Brain microvascular endothelial cell (primary cell): ENCODE measurements around the gene NOS3.

Source experiments
- DNase-seq: peaks from one replicate; pipeline ENCODE4 v3.0.0-alpha.2; 2020
- H3K27ac ChIP-seq: fragments of 250-450 bp; sonication (Bioruptor Pico); 2 replicates; pipeline ENCODE4 v1.5.1; 2020; ENCODE audit warnings: mild to moderate bottlenecking, moderate library complexity
- H3K27me3 ChIP-seq: fragments of 250-450 bp; sonication (Bioruptor Pico); replicated peaks from 2 replicates; pipeline ENCODE4 v1.5.1; 2020; ENCODE audit warnings: mild to moderate bottlenecking
- H3K36me3 ChIP-seq: fragments of 250-450 bp; sonication (Bioruptor Pico); replicated peaks from 2 replicates; pipeline ENCODE4 v1.5.1; 2020; ENCODE audit warnings: mild to moderate bottlenecking
- H3K4me3 ChIP-seq: 2 replicates; pipeline ENCODE4 v1.5.1; 2011; ENCODE audit warnings: low read depth, mild to moderate bottlenecking, control low read depth, low read length, moderate library complexity
- CTCF ChIP-seq: IDR thresholded peaks from 2 replicates; pipeline ENCODE4 v1.5.1; 2011; ENCODE audit warnings: low read depth, mild to moderate bottlenecking, moderate library complexity, low read length, control low read depth, inconsistent platforms; ENCODE audit errors: missing control alignments
- in situ Hi-C: cut with HindIII; loops from 2 replicates; pipeline ENCODE4 v1.10.0; 2017; ENCODE audit warnings: low sequenced_read_pairs, low pct_ligation_motif_present

The NOS3 gene

GRCh38 chr7:151032936-151033863 lies 42.4 kb downstream of the NOS3 start:
- no peak overlapping the region for H3K4me3 ChIP-seq
- DNase-seq: no peak
- in situ Hi-C loops: no loop called here
- H3K27me3 ChIP-seq: no peaks in the 10 kb centered on the region
- H3K36me3 ChIP-seq: peaks cover 43% of the 10 kb centered on the region
- peak; percentile 44 for TF ChIP-seq CTCF
- no peak overlapping the region for H3K27ac ChIP-seq

DNA sequence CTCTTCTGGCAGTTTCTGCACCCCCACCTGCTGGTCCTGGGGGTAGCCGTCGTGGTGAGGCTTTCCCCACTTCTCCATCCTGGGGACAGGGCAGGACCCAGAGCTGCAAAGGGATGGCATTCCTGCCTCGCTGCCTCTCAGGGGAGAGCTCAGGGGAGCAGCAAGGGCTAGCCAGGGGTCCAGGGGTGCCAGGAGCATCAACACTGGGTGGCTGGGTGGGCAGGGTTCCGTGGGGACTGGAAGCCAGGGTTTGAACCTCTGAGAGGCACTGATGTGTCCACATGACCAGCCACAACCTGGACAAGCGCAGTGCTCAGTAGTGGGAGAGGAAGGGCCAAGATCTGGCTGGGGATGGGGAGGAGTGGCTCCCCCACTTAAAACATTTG lies 43.0 kb downstream of the NOS3 start:
- Histone ChIP-seq H3K36me3 (peaks cover 43% of the 10 kb centered on the region), H3K4me3 (no peak overlapping the region), H3K27me3 (no peaks in the 10 kb centered on the region), H3K27ac (no peak overlapping the region)
- no peak for TF ChIP-seq CTCF
- in situ Hi-C loops: no loop called here
- DNase-seq: no peak

DNA sequence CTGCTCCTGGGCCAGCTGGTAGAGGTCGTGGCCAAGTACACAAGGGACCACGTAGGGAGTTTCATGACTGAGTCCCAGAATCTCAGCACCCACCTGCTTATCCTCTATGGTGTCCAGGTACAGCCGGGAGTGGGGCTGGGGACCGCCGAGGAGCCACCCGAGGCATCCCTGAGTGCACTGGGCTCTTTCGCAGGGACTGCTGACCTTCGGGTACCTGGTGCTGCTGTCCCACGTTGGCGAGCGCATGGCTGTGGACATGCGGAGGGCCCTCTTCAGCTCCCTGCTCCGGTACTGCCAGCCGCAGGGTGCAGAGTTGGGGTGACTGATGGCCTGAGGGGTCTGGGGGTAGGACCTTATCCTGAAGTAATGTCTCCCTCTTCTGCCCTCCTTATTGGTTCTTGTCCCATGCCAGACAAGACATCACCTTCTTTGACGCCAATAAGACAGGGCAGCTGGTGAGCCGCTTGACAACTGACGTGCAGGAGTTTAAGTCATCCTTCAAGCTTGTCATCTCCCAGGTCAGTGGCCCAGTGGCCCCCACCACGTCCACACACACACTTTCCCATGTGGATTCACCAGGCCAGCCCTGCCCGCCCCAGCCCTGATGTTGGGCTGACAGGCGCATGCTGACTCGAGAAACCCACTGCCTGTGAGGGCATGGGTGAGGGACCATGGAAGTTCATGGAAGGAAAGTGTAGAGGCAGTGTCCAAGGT lies 43.7 kb downstream of the NOS3 start:
- Histone ChIP-seq H3K27ac (no peak overlapping the region), H3K36me3 (peaks cover 43% of the 10 kb centered on the region), H3K4me3 (no peak overlapping the region), H3K27me3 (no peaks in the 10 kb centered on the region)
- TF ChIP-seq CTCF: no peak
- in situ Hi-C loops: no loop called here
- DNase-seq: no peak

DNA sequence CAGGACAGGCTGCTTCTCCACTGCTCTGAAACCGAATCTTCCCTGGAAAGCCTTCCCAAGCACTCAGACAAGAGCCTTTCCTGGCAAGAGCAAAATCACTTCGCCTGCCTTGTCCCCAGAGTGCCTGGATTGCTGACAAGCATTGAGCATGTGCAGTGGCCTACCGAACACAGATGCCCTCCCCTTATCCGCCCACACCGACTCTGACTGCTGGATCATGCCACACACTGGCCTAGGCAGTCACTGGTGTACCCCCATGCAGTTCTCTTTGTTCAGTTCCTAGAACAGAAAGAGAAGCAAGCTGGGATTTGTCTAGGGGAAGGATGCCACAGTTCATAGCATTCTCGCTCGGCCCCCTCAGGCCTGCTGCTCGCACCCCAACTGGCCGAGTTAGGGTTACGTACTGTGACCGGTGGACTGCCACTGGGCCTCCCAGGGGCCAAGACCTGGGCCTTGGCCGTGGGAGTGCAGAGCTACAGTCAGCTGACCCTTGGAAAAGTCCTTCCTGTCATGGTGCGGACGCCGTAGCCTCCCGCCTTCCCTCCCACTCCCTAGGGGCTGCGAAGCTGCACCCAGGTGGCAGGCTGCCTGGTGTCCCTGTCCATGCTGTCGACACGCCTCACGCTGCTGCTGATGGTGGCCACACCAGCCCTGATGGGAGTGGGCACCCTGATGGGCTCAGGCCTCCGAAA lies 44.4 kb downstream of the NOS3 start:
- Histone ChIP-seq H3K4me3 (no peak overlapping the region), H3K36me3 (peaks cover 43% of the 10 kb centered on the region), H3K27me3 (no peaks in the 10 kb centered on the region), H3K27ac (no peak overlapping the region)
- in situ Hi-C loops: no loop called here
- no peak for DNase-seq
- no peak for TF ChIP-seq CTCF

DNA sequence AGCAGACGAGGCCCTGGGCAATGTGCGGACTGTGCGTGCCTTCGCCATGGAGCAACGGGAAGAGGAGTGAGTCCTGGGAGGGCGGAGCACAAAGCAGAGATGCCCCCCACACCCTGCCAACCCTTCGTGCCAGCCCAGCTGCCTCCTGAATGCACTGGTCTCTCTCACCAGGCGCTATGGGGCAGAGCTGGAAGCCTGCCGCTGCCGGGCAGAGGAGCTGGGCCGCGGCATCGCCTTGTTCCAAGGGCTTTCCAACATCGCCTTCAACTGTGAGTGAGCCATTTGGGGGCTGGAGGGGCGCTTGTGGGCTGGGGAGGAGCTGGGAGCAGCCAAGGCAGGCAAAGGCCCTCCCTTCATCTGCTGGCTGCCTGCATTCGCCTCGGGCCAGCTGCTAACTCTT lies 45.1 kb downstream of the NOS3 start:
- peaks cover 43% of the 10 kb centered on the region for H3K36me3 ChIP-seq
- in situ Hi-C loops: no loop called here
- no peak overlapping the region for H3K4me3 ChIP-seq

More for the DNA sequence above, 45.1 kb downstream of the NOS3 start:
- Histone ChIP-seq H3K27me3 (no peaks in the 10 kb centered on the region), H3K27ac (no peak overlapping the region)
- no peak for TF ChIP-seq CTCF
- no peak for DNase-seq
